Endothelial cell of umbilical vein (primary cell): ENCODE measurements around the gene LAMB1. TPM values are rescaled to one million over a fixed set of nuclear protein-coding genes. Genes with fewer than 3 reads are reported as not detected.

Experiments used
- Bru-seq: library from RNA; stranded (reverse); fragments of 400-500 nt; gene quantifications from one replicate; lab custom pipeline; 2021; lab: Mats Ljungman, UMichigan
- BruChase-seq, 2 experiments: library from RNA; stranded (reverse); fragments of 400-500 nt; gene quantifications; one replicate each; lab custom pipeline; 2021; lab: Mats Ljungman, UMichigan
- BruUV-seq: library from RNA; stranded (reverse); fragments of 400-500 nt; replicated peaks from 2 replicates; lab custom pipeline; 2021; lab: Mats Ljungman, UMichigan
- CTCF ChIA-PET: fragments of 300-600, 350-600 bp; sonication (Branson Sonifier 250); formaldehyde crosslinking; loops from one replicate; lab custom pipeline; 2021; ENCODE audit warnings: antibody characterized with exemption, inconsistent platforms; lab: Charles Lee
- POLR2A ChIA-PET: fragments of 300-600, 350-600 bp; sonication (Branson Sonifier 250); formaldehyde crosslinking; loops from one replicate; lab custom pipeline; 2021; ENCODE audit warnings: antibody characterized with exemption, inconsistent platforms; lab: Charles Lee
- DNase-seq: peaks from one replicate; pipeline ENCODE4 v3.0.0-alpha.2; 2011; ENCODE audit warnings: low read depth, low spot score
- FAIRE-seq: peaks from 2 replicates; lab custom pipeline; 2011; peaks lifted over from hg19 to GRCh38; lab: Jason Lieb, UNC
- H2AFZ ChIP-seq: 2 replicates; pipeline ENCODE4 v1.6.0; 2012; ENCODE audit warnings: low read depth, low read length, control low read depth, inconsistent platforms
- H3K27ac ChIP-seq: 2 replicates; pipeline ENCODE4 v1.5.1; 2011; ENCODE audit warnings: low read depth, mild to moderate bottlenecking, control low read depth, low read length, moderate library complexity; ENCODE audit not compliant: insufficient read depth
- H3K27me3 ChIP-seq, 2 experiments: 2 replicates each; pipeline versions ENCODE4 v1.6.0 to v1.6.1; 2011; ENCODE audit warnings: low read length in 2 of 2, mixed read lengths in 1 of 2; ENCODE audit not compliant: control insufficient read depth in 2 of 2, insufficient read depth in 2 of 2
- H3K36me3 ChIP-seq, 2 experiments: 2 replicates in 1 of 2; 3 replicates in 1 of 2; pipeline ENCODE4 v1.5.1; 2011; ENCODE audit warnings: low read length in 2 of 2, mild to moderate bottlenecking in 1 of 2, moderate library complexity in 1 of 2; ENCODE audit not compliant: control insufficient read depth in 2 of 2, insufficient read depth in 2 of 2; ENCODE audit errors: extremely low read depth in 1 of 2
- H3K4me1 ChIP-seq: 3 replicates; pipeline ENCODE4 v1.5.1; 2011; ENCODE audit warnings: mild to moderate bottlenecking, low read length; ENCODE audit not compliant: control insufficient read depth, insufficient read depth; ENCODE audit errors: extremely low read depth
- H3K4me2 ChIP-seq: 2 replicates; pipeline ENCODE4 v1.6.1; 2011; ENCODE audit warnings: low read length, control low read depth, mixed read lengths; ENCODE audit not compliant: insufficient read depth
- H3K4me3 ChIP-seq, 3 experiments: fragments of 200-600 bp in 1 of 3; sonication (generic), shearing (Covaris generic) in 1 of 3; replicated peaks in 1 of 3; 2 replicates each; pipeline ENCODE4 v1.5.1; 2011 to 2016; ENCODE audit warnings: control low read depth in 3 of 3, low read length in 3 of 3, mild to moderate bottlenecking in 2 of 3, inconsistent platforms in 1 of 3, low read depth in 1 of 3, moderate library complexity in 1 of 3; ENCODE audit not compliant: insufficient read depth in 1 of 3
- H3K79me2 ChIP-seq: 2 replicates; pipeline ENCODE4 v1.6.0; 2012; ENCODE audit warnings: low read length, inconsistent platforms; ENCODE audit not compliant: control insufficient read depth, insufficient read depth
- H3K9ac ChIP-seq: replicated peaks from 2 replicates; pipeline ENCODE3; 2011; ENCODE audit warnings: low read length, control low read depth; ENCODE audit not compliant: insufficient read depth; ENCODE audit errors: extremely low read depth
- H3K9me1 ChIP-seq: replicated peaks from 3 replicates; pipeline ENCODE4 v1.6.0; 2011; ENCODE audit warnings: mild to moderate bottlenecking, low read length; ENCODE audit not compliant: control insufficient read depth, insufficient read depth; ENCODE audit errors: extremely low read depth
- H3K9me3 ChIP-seq: replicated peaks from 2 replicates; pipeline ENCODE4 v1.5.1; 2012; ENCODE audit warnings: low read length, inconsistent platforms; ENCODE audit not compliant: control insufficient read depth, insufficient read depth
- H4K20me1 ChIP-seq: replicated peaks from 2 replicates; pipeline ENCODE3; 2011; ENCODE audit warnings: mild to moderate bottlenecking, low read length; ENCODE audit not compliant: control insufficient read depth, insufficient read depth; ENCODE audit errors: extremely low read depth
- CTCF ChIP-seq, 2 donors: IDR thresholded peaks; 1 replicate in 1 of 2; 2 replicates in 1 of 2; pipeline ENCODE4 v1.5.1; 2011; ENCODE audit warnings: low read length in 2 of 2, mild to moderate bottlenecking in 2 of 2, moderate library complexity in 2 of 2, control low read depth in 1 of 2, inconsistent platforms in 1 of 2, low read depth in 1 of 2; ENCODE audit not compliant: insufficient read depth in 1 of 2; ENCODE audit errors: extremely low read depth in 1 of 2
- EZH2 ChIP-seq: IDR thresholded peaks from 2 replicates; pipeline ENCODE4 v1.6.1; 2012; ENCODE audit warnings: borderline replicate concordance, low read depth, mild to moderate bottlenecking, moderate library complexity, low read length, inconsistent platforms; ENCODE audit not compliant: severe bottlenecking
- FOS ChIP-seq: IDR thresholded peaks from 2 replicates; pipeline ENCODE4 v1.6.1; 2011; ENCODE audit warnings: mild to moderate bottlenecking, low read length, moderate library complexity, borderline replicate concordance; ENCODE audit not compliant: insufficient read depth
- GATA2 ChIP-seq: IDR thresholded peaks from 2 replicates; pipeline ENCODE4 v1.7.0; 2011; ENCODE audit warnings: low read depth, mild to moderate bottlenecking, moderate library complexity, mixed read lengths, low read length; ENCODE audit not compliant: insufficient read length, insufficient read depth
- JUN ChIP-seq: IDR thresholded peaks from 2 replicates; pipeline ENCODE4 v1.6.1; 2011; ENCODE audit warnings: borderline replicate concordance, low read depth; ENCODE audit not compliant: insufficient read length, insufficient read depth
- MYC ChIP-seq: IDR thresholded peaks from one replicate; pipeline ENCODE4 v1.6.1; 2011; ENCODE audit warnings: mild to moderate bottlenecking, low read depth, low read length
- POLR2A ChIP-seq: IDR thresholded peaks from 2 replicates; pipeline ENCODE4 v1.6.1; 2012; ENCODE audit warnings: low read depth, mild to moderate bottlenecking, control low read depth, low read length
- POLR2AphosphoS5 ChIP-seq: IDR thresholded peaks from 2 replicates; pipeline ENCODE4 v1.6.1; 2012; ENCODE audit warnings: low read depth, mild to moderate bottlenecking, control low read depth, low read length, moderate library complexity; ENCODE audit not compliant: insufficient read depth
- dilution Hi-C: fragments of 300-500 bp; cut with MboI; formaldehyde crosslinking; loops from one replicate; pipeline ENCODE4 v1.15.0; 2019; ENCODE audit warnings: low sequenced_read_pairs; ENCODE audit not compliant: extremely low pct_ligation_motif_present
- intact Hi-C: fragments of 100-400 bp; cut with micrococcal nuclease; formaldehyde crosslinking; loops from one replicate; pipeline ENCODE4 v1.10.0; 2022
- long read RNA-seq: library from polyadenylated mRNA; stranded (forward); transcript quantifications from one replicate; pipeline ENCODE4 v2.0.0, GENCODE V29; 2021
- polyA minus RNA-seq, 3 experiments: library from RNA; depleted of rRNA, polyadenylated mRNA; stranded (reverse); fragments of >200 nt; gene quantifications; 1 replicate in 1 of 3; 2 replicates in 2 of 3; pipeline ENCODE4 v1.2.3, GENCODE V29; 2011
- polyA plus RNA-seq, 4 experiments: library from polyadenylated mRNA; depleted of rRNA in 3 of 4; stranded (reverse) in 3 of 4; unstranded in 1 of 4; fragments of >200 nt; gene quantifications; 2 replicates each; pipeline versions ENCODE4 v1.2.1 to v1.2.3, GENCODE V29; 2011 to 2012; ENCODE audit warnings: missing spikeins in 1 of 4
- total RNA-seq: library from RNA; stranded (reverse); gene quantifications from 2 replicates; pipeline ENCODE4 v1.2.3, GENCODE V29; 2021

LAMB1 gene
- total RNA-seq (703 and 734 TPM in 2 replicates), polyA plus RNA-seq (588 and 591 TPM in 2 replicates), polyA minus RNA-seq (1,649 and 1,751 TPM in 2 replicates), Bru-seq, nascent RNA (percentile 99 among the genes with signal in this experiment), BruChase-seq, experiment 1, labeled RNA remaining after a 6-hour chase (percentile 99 among the genes with signal in this experiment), BruChase-seq, experiment 2, labeled RNA remaining after a 2-hour chase (percentile 99 among the genes with signal in this experiment)
- 325 and 368 TPM in 2 replicates for polyA plus RNA-seq (2011; cell fraction: cytosol; rRNA removed)
- 2,332 and 2,533 TPM in 2 replicates for polyA plus RNA-seq (2011; cell fraction: nucleus; rRNA removed)
- polyA plus RNA-seq (2012) = 625 and 739 TPM in 2 replicates
- 25.5 TPM for polyA minus RNA-seq (2011; cell fraction: cytosol; rRNA and poly(A)+ RNA removed)
- 1,355 and 1,366 TPM in 2 replicates for polyA minus RNA-seq (2011; cell fraction: nucleus; rRNA and poly(A)+ RNA removed)
- long read RNA-seq, full-length matches to known transcripts = 146 of 452 reads
- long read RNA-seq, partial matches to known transcripts = 237 of 452 reads
- long read RNA-seq, other reads (novel, unspliced or antisense) = 69 of 452 reads

GRCh38 chr7:108002726-108003598 is at the start of gene LAMB1:
TSS of gene LAMB1 (minus strand) at chr7:108003161. CDS start at chr7:108002885, 276 bp downstream.
- Histone ChIP-seq H3K4me2 (peak within 1 kb of the TSS; percentile 89), H3K27me3 (no peaks in the 10 kb centered on the region), H3K9me3 (no peaks in the 10 kb centered on the region), H3K36me3 (peaks cover 3 to 7% of the 10 kb centered on the region in 2 experiments), H4K20me1 (no peaks in the 10 kb centered on the region), H3K27ac (peak within 1 kb of the TSS; percentile 99), H3K4me3 (peak within 1 kb of the TSS; percentile 84 to 95 (median 90)), H3K79me2 (peaks cover 47% of the 10 kb centered on the region), H2AFZ (peak within 1 kb of the TSS; percentile 47), H3K9ac (peak within 1 kb of the TSS; percentile 97), H3K9me1 (no peaks in the 10 kb centered on the region), H3K4me1 (peaks cover 45% of the 10 kb centered on the region)
- dilution Hi-C loops (loop anchor here (5.0 kb wide), 1 partner anchor 144 kb away; no protein-coding TSS in a partner anchor), intact Hi-C loops (loop anchor here (1.0 to 5.0 kb wide), 4 partner anchors 8 to 419 kb away; no protein-coding TSS in a partner anchor)
- TF ChIP-seq POLR2A = peak; percentile 97
- no peak for TF ChIP-seq GATA2
- TF ChIP-seq JUN = no peak
- no peak for TF ChIP-seq CTCF (IDR thresholded peaks at IDR 0.05; ENCODE audit: extremely low read depth in 1 of 2, insufficient read depth in 1 of 2, low read depth in 1 of 2, low read length in 2 of 2)
- no peak for TF ChIP-seq MYC
- peak; percentile 96 for TF ChIP-seq POLR2AphosphoS5
- TF ChIP-seq FOS = peak; percentile 22
- no peak for TF ChIP-seq EZH2
- FAIRE-seq (peak; percentile 91), DNase-seq (peak; percentile 83)
- TSS peak; percentile 37 for BruUV-seq
- POLR2A ChIA-PET = interaction anchor here (1.0 to 4.7 kb wide), 2 partner anchors 8 to 13 kb away, joined by 4 to 49 read pairs; no protein-coding TSS in a partner anchor
- CTCF ChIA-PET = interaction anchor here (1.0 to 13.4 kb wide), 5 partner anchors 14 to 494 kb away, joined by 3 to 284 read pairs (median 40); no protein-coding TSS in a partner anchor
